GM18909 (cell line): ENCODE results near the gene RAB3GAP2.
A peak's percentile ranks its signal among the peaks of the same experiment; 100 is the strongest.
"Not testable (repeated sequence)": the region's sequence is repeated elsewhere in the genome, so short reads cannot be mapped to it uniquely, and the experiment has no call there.

Experiments
- ATAC-seq: cut with Tn5 transposase; IDR thresholded peaks from one replicate; pipeline ENCODE4 v1.9.1; 2021; ENCODE audit warnings: mild to moderate bottlenecking; ENCODE audit not compliant: unreplicated experiment, poor library complexity

Gene RAB3GAP2

DNA sequence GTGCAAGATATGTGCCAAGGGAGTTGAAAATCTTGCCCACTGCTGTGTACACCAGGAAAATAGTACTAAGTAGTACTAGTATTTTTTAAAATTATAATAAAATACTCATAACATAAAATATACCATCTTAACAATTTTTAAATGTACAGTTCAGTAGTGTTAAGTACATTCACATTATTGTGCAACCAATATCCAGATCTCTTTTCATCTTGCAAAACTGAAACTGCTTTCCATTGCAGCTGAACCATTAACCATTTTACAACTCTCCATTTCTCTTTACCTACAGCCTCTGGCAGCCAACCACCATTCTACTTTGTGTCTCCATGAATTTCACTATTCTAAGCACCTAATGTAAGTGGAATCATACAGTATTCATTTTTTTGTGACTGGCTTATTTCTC lies 19.3 kb upstream of the RAB3GAP2 start:
- no peak for ATAC-seq

DNA sequence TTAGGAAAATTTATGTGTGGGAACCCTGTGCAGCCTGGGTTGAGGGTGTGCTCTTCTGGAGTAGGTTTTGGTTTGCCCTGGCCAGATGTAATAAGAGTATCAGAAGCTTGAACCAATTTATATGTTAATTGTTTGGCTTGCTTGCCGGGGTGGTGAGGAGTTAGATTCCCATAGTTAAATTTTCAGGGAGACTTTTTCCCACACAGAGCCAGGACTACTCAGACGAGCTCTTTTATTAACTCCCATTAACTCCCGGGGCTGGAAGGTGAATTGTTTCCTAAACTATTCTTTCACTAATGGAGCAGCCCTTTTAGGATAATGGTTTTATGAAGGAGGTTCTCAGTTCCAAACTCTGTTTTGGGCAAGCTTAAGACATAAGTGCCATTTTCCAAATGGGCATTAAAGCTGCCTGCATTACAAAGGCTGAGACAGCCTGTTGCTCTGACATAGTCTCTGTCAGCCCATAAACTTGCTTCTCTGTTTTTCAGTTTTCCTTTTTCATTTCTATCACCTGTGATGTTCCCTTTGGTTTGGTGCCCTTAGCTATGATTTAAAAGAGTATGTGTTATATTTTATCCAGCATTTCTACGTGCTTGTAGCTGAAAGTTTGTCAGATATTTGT lies 18.0 kb upstream of the RAB3GAP2 start:
- no peak for ATAC-seq

DNA sequence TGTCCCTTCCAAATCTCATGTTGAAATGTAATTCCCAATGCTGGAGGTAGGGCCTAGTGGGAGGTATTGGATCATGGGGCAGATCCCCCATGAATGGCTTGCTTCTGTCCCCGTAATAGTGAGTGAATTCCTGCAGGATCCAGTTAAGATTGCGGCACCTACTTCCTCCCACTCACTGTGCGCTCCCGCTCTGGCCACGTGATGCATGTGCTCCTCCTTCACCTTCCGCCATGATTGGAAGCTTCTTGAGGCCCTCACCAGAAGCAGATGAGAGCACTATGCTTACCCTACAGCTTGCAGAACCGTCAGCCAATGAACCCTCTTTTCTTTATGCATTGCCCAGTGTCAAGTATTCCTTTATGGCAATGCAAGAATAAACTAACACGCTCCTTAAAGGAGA lies 14.9 kb upstream of the RAB3GAP2 start:
- no peak for ATAC-seq

DNA sequence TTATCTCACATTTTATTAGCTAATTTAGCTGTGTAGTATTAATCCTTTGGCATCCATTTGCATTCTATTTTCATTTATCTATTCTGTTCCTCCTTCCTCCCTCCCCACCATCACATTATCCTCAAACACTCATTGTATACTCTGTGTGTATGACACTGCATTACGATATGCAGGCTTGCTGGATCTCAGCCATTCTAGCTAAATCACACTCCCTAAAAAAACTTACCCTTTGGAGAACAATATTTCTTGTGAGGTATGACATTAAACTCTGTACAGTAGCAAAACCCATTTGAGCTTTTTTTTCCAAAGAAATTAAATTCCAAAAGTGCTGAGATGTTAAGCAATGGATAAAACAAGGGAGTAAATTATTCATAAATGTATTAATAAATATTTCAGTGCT lies 11.4 kb upstream of the RAB3GAP2 start:
- no peak for ATAC-seq

DNA sequence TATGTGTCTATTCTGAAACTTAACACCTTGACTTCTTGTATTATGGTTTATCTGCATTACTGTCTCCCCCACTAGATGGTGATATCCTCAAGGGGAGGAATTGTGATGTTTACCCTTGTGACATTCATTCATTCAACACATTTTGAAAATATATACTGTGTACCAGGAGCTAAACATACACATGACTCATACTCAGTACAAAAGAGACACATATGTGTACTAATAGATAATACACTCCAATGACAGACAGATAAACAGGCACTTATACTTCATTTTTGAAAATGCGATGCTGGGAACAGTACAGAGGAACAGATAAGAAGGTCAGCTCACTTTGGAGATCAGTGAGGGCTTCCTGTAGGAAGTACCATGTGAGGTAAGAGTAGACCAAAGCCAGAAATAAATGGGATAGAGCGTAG lies 8.9 kb upstream of the RAB3GAP2 start:
- ATAC-seq: peak; percentile 50

DNA sequence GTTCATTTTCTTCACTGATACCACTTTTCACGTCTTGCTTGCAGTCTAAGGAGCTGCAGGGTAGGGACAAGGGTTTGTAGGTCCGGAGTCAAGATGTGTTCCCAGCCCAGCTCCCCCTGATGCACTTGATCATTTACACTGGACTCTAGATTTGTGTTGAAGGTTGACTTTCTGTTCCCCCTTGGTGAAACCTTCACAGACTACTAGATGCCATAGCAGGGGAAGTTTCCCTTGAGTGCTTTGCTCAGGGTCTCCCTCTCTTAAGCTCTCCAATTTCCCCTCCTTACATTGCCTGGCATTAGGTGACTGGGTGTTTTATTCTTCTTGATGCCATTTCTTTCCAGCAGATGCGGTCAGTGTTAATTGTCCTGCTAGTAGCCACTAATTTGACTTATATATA lies 8.0 kb upstream of the RAB3GAP2 start:
- ATAC-seq: no peak

DNA sequence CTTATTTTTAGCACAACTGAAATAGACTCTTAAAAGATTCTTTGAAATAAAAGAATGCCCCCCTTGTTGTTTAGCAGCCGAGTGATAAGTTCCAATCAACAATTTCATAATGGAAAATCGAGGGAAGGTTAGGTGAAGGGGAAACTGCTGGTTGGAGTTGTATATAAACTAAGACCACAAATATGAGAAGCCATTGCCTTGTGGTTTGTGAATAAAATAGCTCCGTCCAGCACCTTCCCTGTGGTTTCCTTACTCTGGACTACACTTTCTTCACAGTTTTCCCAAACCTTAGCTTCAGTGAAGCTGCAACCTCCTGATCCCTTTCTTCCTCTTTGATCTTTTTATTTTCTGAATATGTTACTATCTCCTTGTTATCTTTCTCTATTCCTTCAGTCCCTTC lies 6.7 kb upstream of the RAB3GAP2 start:
- no peak for ATAC-seq

DNA sequence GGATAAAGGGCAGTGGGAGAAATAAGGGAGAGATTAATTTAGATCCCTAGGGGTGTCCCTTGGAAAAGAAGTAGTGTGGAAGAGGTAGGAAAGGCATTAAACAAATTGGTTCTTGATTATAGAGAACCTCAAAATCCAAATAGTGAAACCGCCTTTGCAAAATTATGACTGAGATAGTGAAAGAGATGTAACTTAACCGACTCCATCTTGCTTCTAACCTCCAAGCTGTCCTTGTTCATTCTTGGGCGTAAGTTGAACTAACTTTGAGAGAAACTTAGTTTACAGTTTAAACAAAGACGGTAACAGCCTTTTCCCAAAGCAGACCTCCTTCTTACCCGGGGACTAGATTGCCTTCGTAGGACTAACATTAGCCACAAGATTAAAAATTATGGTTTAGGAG lies 3.2 kb upstream of the RAB3GAP2 start:
- no peak for ATAC-seq

DNA sequence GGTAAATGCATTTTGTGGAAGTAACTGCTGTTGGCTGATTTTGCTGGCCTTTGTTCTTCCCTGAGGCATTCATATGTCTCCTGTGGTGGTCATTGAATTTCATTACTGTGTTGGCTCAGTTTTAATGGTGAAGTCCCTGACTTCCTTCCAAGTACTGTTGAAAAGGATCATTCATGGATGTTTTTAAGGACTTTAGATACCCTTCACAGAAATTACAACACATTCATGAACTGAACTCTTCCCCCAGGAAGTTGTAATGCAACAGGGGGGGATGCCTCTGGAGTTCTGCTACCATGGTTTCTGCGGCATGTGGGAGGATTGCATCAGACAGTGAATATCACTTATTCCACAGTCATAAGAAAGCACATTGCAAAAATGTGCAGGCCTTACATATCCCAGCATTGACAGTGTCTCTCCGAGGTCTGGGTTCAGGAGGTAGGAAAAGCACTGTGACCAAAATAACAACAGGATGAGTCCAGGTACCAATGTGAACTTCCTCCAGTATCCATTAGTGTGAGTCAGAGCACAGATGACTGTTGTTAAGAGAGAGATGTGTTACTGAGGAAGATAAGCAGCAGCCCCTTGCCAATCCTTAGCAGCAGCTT lies 2.1 kb upstream of the RAB3GAP2 start:
- no peak for ATAC-seq

DNA sequence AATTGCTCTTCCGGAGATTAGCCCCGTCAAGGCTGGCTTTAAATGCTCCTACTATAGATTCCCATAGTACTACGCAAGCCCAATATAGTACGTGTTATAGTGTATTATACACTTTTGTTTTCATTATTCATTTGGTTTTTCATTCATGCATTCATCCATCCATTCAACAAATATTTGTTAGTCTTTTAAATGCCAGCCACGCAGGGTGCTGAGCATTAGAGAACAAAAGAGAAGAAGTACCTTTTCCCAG lies 513 bp upstream of the RAB3GAP2 start:
- ATAC-seq: no peak

DNA sequence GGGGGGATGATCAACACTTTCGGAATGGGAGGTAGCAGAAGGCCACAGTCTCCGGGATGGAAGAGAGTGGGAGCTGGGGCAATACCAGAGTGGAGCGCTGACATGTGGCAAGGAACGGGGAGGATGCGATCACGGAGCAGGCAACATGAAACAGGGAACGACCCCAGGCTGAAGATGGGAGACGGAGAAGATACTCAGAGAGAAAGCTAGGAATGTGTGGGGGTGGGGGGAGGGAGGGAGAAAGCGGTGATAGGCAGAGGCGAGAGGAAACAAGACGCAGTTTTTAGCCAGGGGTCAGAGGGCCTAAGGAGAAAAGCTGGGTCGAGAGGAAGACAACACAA lies 577 bp downstream of the RAB3GAP2 start:
- peak; percentile 0 for ATAC-seq

DNA sequence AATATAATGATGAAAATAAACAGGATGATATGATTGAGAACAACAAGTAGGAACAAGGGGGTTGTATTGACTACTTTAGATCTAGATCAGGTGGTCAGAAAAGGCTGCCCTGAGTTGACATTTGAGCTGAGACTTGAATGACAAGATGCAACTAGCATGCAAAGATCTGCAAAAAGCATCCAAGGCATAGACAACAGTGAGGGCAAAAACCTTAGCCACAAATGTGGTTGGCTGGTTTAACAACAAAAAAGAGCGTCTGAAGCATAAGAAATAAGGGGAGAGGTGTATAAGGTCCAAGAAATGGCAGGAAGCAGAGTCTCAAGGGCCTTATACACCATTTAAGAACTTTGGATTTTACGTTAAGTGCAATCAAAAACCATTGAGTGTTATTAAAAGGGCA lies 3.2 kb downstream of the RAB3GAP2 start:
- no peak for ATAC-seq

DNA sequence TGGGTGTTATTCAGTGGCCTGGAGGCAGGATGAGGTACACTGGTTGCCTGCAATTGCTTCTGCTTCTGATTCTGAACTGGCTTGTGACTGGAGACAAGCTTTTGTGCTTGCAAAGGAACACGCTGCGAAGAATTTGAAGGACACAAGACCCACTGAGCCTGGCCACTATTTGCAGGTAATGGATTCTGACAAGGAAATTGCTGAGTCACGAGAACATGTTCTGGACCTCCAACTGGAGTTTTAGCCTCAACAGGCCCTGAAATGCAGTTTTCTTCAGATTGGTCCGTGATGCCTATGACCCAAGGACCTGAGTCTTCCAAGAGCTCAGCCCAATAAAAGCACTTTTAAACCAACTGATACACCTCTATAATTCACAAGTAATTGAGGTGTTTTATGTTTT lies 4.6 kb downstream of the RAB3GAP2 start:
- no peak for ATAC-seq

DNA sequence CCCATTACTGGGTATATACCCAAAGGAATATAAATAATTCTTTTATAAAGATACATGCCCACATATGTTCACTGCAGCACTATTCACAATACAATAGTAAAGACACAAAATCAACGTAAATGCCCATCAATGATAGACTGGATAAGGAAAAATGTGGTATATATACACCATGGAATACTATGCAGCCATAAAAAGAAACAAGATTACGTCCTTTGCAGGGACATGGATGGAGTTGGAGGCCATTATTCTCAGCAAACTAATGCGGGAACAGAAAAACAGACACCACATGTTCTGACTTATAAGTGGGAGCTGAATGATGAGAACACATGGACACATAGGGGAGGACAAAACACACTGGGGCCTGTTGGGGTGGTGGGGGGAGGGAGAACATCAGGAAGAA lies 12.0 kb downstream of the RAB3GAP2 start:
- ATAC-seq: not testable (repeated sequence)

DNA sequence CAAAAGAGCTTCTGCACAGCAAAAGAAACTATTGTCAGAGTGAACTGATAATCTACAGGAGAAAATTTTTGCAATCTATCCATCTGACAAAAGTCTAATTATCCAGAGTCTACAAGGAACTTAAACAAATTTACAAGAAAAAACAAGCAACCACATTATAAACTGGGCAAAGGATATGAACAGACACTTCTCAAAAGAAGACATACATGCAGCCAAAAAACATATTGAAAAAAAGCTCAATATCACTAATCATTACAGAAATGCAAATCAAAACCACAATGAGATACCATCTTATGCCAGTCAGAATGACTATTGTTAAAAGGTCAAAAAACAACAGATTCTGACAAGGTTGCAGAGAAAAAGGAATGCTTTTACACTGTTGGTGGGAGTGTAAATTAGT lies 12.5 kb downstream of the RAB3GAP2 start:
- ATAC-seq: not testable (repeated sequence)

DNA sequence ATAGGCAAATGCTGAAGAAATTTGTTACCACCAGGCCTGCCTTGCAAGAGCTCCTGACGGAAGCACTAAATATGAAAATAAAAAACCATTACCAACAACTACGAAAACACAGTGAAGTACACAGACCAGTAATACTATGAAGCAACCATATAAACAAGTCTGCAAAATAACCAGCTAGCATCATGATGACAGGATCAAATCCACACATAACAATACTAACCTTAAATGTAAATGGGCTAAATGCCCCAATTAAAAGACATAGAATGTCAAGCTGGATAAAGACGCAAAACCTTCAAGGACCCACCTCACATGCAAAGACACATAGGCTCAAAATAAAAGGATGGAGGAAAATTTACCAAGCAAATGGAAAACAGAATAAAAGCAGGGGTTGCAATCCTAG lies 16.1 kb downstream of the RAB3GAP2 start:
- ATAC-seq: not testable (repeated sequence)

DNA sequence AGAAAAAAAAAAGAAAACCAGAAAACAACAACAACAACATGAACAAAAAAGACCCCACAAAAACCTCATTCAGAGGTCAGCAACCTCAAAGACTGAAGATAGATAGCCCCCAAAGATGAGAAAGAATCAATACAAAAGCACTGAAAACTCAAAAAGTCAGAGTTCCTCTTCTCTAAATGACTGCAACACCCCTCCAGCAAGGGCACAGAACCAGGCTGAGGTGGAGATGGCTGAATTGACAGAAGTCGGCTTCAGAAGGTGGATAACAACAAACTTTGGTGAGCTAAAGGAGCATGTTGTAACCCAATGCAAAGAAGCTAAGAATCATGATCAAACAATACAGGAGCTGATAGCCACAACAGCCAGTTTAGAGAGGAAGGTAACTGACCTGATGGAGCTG lies 17.0 kb downstream of the RAB3GAP2 start:
- ATAC-seq: no peak

DNA sequence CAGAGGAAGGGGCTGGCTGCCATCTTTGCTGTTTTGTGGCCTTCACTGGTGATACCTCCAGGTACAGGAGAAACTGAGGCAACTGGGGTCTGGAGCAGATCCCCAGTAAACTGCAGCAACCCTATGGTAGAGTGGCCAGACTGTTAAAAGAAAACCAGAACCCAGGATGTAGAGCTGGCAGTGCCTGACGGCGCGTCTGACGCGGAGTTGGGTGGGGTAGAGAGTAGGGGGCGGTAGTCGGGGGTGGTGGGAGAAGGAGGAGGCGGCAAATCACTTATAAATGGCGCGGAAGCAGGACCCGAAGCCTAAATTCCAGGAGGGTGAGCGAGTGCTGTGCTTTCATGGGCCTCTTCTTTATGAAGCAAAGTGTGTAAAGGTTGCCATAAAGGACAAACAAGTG lies 19.0 kb downstream of the RAB3GAP2 start:
- not testable (repeated sequence) for ATAC-seq

DNA sequence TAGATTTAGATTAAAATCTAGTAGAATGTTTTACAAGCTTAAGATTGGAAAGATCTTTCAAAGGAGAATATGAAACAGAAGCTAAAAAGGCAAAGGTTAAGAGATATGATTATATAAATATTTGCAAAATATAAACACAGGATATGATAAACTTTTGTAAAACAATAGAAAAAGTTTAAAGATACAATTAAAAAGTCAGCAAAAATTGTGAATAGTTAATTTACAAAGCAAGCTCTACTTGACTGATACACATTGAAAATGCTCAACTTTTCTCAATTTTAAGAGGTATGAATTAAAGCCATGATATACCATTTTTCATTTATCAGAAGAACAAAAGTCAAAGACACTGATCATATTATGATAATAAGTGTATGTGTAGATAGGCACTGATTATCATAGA lies 21.0 kb downstream of the RAB3GAP2 start:
- no peak for ATAC-seq

DNA sequence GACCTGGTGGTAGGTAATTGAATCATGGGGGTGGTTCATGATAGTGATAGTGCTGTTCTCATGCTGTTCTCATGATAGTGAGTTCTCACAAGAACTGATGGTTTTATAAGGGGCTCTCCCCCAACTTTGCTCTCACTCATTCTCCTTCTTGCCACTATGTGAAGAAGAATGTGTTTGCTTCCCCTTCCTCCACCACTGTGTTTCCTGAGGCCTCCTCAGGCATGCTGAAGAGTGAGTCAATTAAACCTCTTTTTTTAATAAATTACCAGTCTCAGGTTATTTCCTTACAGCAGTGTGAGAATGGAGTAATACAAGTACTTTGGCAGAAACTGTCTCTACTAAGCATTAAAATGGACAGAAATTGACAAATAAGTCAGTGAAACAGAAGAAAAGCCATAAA lies 21.6 kb downstream of the RAB3GAP2 start:
- ATAC-seq: no peak

DNA sequence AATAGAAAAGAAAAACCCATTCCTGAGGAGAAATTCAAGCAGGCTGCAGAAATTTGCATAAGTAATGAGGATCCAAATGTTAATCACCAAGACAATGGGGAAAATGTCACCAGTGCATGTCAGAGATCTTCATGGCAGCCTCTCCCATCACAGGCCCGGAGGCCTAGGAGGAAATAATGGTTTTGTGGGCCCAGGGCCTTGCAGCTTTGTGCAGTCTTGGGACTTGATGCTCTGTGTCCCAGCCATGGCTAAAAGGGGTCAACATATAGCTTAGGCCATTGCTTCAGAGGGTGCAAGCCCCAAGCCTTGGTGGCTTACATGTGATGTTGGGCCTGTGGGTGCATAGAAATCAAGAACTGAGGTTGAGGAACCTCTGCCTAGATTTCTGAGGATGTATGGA lies 22.7 kb downstream of the RAB3GAP2 start:
- ATAC-seq: no peak

DNA sequence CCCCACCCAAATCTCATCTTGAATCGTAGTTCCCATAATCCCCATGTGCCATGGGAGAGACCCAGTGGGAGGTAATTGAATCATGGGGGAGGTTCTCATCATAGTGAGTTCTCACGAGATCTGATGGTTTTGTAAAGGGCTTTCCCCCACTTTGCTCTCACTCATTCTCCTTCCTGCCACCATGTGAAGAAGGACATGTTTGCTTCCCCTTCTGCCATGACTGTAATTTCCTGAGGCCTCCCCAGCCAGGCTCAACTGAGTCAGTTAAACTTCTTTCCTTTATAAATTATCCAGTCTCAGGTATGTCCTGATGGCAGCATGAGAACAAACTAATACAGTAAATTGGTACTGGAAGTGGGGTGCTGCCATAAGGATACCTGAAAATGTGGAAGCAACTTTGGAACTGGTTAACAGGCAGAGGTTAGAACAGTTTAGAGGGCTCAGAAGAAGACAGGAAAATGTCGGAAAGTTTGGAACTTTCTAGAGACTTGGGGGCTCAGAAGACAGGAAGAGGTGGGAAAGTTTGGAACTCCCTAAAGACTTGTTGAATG lies 23.5 kb downstream of the RAB3GAP2 start:
- ATAC-seq: not testable (repeated sequence)

DNA sequence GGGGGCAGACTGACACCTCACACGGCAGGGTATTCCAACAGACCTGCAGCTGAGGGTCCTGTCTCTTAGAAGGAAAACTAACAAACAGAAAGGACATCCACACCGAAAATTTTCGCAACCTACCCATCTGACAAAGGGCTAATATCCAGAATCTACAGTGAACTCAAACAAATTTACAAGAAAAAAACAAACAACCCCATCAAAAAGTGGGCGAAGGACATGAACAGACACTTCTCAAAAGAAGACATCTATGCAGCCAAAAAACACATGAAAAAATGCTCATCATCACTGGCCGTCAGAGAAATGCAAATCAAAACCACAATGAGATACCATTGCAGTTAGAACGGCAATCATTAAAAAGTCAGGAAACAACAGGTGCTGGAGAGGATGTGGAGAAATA lies 26.4 kb downstream of the RAB3GAP2 start:
- not testable (repeated sequence) for ATAC-seq
